Stimulated activated CD8-positive, alpha-beta memory T cell treated with anti-CD3 and anti-CD28 coated beads, Interleukin-12 subunit alpha, Interleukin-12 subunit beta, amount 100 ng/mL, for 1 hour (primary cell): ENCODE measurements around the gene MAP3K6.

ENCODE experiments used
- DNase-seq: peaks from one replicate; pipeline ENCODE4 v3.0.0-alpha.2; 2020; ENCODE audit warnings: low read depth

MAP3K6 gene

GRCh38 chr1:27356619-27357280 lies 10.0 kb downstream of the MAP3K6 start:
- no peak for DNase-seq

- no peak for DNase-seq
Observed at GRCh38 chr1:27356277-27356618, 10.5 kb downstream of the MAP3K6 start.

GRCh38 chr1:27355683-27356082 lies 11.1 kb downstream of the MAP3K6 start:
- DNase-seq = no peak

- DNase-seq = no peak
Observed at GRCh38 chr1:27353629-27354028, 13.1 kb downstream of the MAP3K6 start.

- no peak for DNase-seq
Observed at GRCh38 chr1:27353166-27353565, 13.6 kb downstream of the MAP3K6 start.

DNA sequence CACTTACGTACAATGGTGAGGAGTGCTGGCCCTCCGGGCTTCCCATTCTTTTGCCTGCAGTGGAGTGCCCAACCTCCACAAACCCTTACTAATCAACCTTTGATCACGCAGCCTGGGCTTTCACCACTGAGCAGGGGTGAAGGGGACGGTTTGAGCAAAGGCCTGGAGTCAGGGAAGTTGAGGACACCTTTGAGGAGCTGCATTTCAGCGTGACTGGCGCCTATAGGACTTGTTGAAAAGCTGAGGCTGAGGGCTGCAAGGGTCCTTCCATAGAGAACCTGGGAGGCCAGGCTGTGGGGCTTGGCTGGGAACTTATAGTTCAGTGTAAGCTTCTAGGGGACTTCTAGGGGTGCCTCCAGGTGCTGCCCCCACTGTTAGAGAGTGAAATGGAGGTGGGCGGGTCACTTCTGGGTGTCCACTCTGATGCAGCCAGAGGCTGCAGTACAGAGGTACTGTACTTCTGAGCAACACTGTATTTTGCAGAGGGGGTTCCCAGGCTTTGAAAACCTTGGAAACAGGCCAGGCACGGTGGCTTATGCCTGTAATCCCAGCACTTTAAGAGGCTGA lies 15.1 kb downstream of the MAP3K6 start:
- no peak for DNase-seq

GRCh38 chr1:27350663-27351540 lies 15.9 kb downstream of the MAP3K6 start:
- DNase-seq = no peak

DNA sequence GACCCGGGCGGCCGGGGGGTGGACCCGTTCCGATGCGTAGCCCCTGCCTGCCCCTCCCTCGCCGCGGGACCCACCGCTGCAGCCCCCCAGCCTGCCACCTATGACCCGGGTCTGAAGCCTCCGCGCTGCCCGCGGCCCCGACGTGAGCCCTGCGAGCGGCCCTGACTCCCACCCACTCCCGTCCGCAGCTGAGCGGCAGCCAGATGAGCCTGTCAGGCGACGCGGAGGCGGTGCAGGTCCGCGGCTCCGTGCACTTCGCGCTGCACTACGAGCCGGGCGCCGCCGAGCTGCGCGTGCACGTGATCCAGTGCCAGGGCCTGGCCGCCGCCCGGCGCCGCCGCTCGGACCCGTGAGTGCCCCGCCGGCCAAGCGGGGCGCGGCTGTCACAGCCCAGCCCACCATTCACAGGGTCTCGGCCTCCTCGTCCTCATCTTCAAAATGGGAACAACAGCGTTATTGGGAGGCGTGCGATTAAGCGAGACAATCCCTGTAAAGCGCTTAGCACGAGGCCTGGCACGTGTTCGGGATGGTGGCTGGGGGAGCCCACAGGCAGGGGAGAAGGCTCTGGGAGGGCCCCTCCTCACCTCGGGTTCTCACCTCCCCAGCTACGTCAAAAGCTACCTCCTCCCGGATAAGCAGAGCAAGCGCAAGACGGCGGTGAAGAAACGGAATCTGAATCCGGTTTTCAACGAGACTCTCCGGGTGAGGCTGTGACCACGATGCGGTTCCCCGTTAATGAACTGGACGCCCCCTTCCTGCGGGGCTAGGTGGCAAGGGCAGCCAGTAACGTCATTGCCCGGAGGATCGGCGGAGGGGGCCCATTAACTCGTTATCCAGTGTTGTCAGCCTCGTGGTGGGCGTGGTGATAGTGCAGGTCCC lies 16.7 kb downstream of the MAP3K6 start:
- no peak for DNase-seq

DNA sequence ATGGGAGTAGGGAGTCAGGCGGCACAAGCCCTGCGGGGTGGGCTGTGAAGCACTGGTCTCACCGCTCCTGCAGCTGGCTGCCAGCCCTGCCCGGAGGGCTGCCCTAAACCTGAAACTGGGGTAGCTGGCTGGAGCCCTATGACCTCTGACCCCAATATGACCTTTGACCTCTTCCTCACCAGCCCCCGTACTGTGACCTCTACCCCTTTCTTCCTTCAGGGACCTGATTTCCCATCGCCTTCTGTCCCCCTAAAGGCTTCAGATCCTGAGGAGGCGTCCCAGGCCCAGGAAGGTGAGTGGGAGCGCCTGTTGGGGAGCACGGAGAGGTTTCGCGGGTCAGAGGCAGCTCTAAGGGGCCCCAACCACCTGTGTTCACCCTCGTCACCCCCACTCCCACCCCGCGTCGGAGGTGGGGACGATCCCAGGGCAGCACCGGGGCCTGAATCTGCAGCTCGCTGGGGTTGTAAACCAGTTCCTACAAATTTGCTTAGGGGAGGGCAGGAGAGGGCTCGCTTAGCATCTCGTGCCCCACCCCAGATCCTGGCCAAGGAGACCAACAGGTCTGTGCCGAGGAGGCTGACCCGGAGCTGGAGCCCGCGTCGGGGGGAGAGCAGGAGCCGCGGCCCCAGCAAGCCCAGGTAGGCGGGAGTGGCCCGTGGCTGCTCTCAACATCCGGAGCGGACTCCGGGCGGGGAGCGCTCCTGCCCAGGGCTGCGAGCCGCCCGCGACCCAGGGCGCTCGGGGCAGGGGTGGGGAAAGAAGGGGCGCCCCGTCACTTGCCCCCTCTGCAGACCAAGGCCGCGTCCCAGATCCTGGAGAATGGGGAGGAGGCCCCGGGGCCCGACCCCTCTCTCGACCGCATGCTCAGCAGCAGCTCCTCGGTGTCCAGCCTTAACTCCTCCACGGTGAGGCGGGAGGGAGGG lies 17.6 kb downstream of the MAP3K6 start:
- DNase-seq = no peak

GRCh38 chr1:27346991-27347624 lies 19.7 kb downstream of the MAP3K6 start:
- no peak for DNase-seq

DNA sequence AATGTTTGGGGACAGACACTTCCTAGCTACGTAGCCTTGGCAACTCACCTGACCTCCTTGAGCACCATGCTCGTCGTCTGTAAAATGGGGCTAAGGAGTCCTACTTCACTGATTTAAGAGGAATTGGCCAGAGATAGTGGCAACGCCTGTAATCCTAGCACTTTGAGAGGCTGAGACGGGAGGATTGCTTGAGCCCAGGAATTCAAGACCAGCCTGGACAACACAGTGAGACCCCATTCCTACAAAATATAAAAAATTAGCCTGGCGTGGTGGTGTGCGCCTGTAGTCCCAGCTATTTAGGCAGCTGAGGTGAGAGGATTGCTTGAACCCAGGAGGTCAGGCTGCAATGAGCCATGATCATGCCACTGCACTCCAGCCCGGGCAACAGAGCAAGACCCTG lies 20.4 kb downstream of the MAP3K6 start:
- DNase-seq = no peak

DNA sequence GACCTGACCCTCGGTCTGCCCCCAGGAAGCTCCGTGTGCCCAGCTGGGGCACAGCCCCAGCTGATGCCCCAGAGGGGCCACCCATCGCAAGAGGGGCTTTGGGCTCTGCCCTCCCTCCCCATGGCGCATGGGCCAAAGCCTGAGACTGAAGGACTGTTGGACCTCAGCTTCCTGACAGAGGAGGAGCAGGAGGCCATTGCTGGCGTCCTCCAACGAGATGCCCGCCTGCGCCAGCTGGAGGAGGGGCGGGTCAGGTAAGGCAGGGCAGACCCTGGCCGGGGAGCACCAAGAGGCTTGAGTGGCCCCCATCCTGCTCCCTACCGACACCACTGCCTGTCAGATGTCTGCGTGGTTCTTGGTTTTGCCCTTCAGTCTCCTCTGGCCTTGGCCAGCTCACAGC lies 21.5 kb downstream of the MAP3K6 start:
- DNase-seq = no peak

DNA sequence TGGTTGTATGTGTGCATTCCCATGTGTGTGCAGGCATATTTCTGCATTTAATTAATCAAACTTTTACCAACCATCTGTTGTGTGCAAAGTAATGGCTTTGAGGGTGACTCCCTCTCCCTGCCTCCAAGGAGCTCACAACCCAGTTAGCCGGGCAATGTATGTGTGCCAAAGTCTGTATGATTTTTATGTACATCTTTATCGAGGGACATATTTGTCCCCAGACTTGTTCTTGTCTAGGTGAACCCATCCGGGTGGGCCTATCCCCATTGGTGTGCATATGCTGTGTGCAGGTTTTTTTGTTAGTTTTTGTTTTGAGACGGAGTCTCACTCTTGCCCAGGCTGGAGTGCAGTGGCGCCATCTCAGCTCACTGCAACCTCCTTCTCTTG lies 23.1 kb downstream of the MAP3K6 start:
- no peak for DNase-seq

GRCh38 chr1:27342778-27343638 lies 23.8 kb downstream of the MAP3K6 start:
- DNase-seq = peak; percentile 63

- no peak for DNase-seq
Observed at GRCh38 chr1:27342391-27342777, 24.4 kb downstream of the MAP3K6 start.

DNA sequence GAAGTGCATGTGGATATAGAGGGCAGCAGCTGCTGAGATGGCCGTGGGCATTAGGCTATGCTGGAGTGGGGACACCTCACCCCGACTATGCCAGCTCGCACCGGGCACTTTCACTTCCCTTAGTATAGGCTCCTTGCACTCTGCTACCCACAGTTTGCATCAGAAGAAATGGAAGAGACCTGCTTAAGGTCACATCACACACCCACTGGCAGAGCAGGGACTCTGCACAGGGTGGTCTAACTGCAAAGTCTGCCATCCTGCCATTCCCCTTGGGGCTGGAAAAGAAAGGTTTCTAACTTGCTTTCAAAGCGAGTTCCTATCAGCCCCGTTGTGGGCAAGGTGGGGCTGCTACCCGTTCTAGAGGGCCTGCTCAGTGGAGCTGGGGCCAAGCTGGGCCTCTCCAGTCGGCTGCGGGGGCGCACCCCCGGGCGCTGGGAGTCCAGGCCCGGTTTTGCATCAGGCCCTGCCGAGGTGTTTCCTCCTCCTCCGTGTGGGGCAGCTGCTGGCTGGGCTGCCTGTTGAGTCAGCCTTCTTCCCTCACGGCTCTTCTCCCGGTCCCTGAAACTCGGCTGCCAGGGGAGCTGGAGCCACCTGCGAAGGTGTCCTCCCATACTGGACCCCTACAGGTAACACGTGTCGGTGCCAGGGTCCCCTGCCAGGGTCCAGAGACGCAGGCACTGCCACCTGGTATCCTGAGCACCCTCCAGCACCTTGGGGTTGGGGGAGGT lies 25.1 kb downstream of the MAP3K6 start, which contains the start of gene SYTL1:
Gene SYTL1 (plus strand): TSS at position 498 of the 728 bp plus-strand sequence. CDS start 3,313 bp downstream, outside the sequence.
- DNase-seq = peak; percentile 55

DNA sequence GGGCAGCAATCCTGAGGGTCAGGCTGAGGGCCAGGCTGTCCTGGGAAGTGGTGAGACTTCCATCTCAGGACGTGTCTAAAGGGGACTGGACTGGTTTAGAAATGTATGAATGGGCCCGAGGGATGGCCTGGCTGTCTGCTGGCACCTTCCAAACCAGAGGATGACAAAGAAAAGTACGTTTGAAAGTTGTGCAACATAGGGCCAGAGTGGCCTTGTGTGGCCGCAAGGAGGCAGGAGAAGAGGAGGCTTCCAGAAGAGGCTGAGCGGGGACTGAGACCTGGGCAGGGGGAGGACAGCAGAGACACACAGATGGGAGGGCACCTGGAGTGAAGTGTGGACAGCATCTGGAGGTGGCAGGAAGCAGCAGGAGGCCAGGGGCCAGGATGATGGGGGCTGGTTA lies 27.5 kb downstream of the MAP3K6 start:
- no peak for DNase-seq

DNA sequence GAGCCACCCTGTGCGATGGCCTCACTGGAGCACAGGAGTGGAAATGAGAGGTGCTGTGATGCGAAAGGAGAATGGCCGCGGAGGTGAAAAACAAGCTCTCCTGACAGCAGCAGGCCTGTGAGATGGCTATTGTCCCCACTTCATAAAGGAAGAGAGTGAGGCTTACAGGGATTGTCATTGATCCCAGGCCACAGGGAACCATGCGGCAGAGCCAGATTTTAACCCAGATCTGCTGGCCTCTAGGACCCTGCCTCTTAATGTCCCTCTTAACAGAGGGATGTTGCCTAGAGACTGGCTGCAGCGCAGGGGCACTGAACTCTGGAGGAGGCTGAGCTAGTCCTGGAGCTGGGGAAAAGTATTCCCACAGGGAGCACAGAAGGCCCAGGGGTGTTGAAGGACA lies 28.0 kb downstream of the MAP3K6 start:
- DNase-seq = no peak

- DNase-seq = no peak
Observed at GRCh38 chr1:27336756-27337155, 30.0 kb downstream of the MAP3K6 start.
